HepG2 (cell line): Measurements from ENCODE around the gene TNN. TPM values are rescaled to one million over a fixed set of nuclear protein-coding genes. Genes with fewer than 3 reads are reported as not detected.

Experiments used
- ATAC-seq: fragments of 200-7000 bp; cut with Tn5 transposase; 3 replicates; pipeline ENCODE4 v1.9.1; 2020; ENCODE audit warnings: mild to moderate bottlenecking, moderate library complexity
- BruUV-seq: library from RNA; stranded (reverse); fragments of 400-500 nt; replicated peaks from 2 replicates; lab custom pipeline; 2021; lab: Mats Ljungman, UMichigan
- CTCF ChIA-PET: fragments of 300-600 bp; formaldehyde crosslinking; extraction: SDS; loops from one replicate; lab custom pipeline; 2021; ENCODE audit warnings: low total read pairs, inconsistent platforms, low intra/inter-chr PET ratio; lab: Yijun Ruan, JAX
- POLR2A ChIA-PET: fragments of 350-600 bp; sonication (Branson Sonifier 250); formaldehyde crosslinking; loops from one replicate; lab custom pipeline; 2020; ENCODE audit warnings: antibody characterized with exemption, inconsistent platforms; lab: Yijun Ruan, JAX
- DNase-seq: peaks from one replicate; pipeline ENCODE4 v3.0.0-alpha.2; 2015; ENCODE audit warnings: low spot score
- FAIRE-seq: peaks from 3 replicates; lab custom pipeline; 2011; peaks lifted over from hg19 to GRCh38; lab: Jason Lieb, UNC
- H2AFZ ChIP-seq: one replicate; pipeline ENCODE4 v1.6.1; 2011; ENCODE audit warnings: low read length, inconsistent platforms
- H3K27ac ChIP-seq: fragments of 300-600 bp; 3 replicates; pipeline ENCODE4 v1.8.0; 2011; ENCODE audit warnings: mixed run types, mild to moderate bottlenecking, mixed read lengths, low read length, inconsistent platforms; ENCODE audit not compliant: insufficient read depth; ENCODE audit errors: extremely low read length
- H3K27me3 ChIP-seq, 2 experiments: fragments of 200-600 bp in 1 of 2; 2 replicates in 1 of 2; 3 replicates in 1 of 2; pipeline versions ENCODE4 v1.6.0 to v1.8.0; 2011; ENCODE audit warnings: low read length in 2 of 2, mild to moderate bottlenecking in 2 of 2, moderate library complexity in 2 of 2, inconsistent platforms in 1 of 2; ENCODE audit not compliant: insufficient read depth in 2 of 2, control insufficient read depth in 1 of 2
- H3K36me3 ChIP-seq, 2 experiments: fragments of 200-600 bp in 1 of 2; replicated peaks in 1 of 2; 2 replicates in 1 of 2; 3 replicates in 1 of 2; pipeline versions ENCODE4 v1.5.1 to v1.8.0; 2011; ENCODE audit warnings: low read length in 2 of 2, inconsistent platforms in 1 of 2; ENCODE audit not compliant: insufficient read depth in 2 of 2, control insufficient read depth in 1 of 2
- H3K4me1 ChIP-seq: 2 replicates; pipeline ENCODE4 v1.5.1; 2012; ENCODE audit warnings: low read length, inconsistent platforms; ENCODE audit not compliant: insufficient read depth
- H3K4me2 ChIP-seq: 2 replicates; pipeline ENCODE4 v1.6.0; 2011; ENCODE audit warnings: low read depth, low read length, inconsistent platforms
- H3K4me3 ChIP-seq, 3 experiments: fragments of 200-600 bp in 1 of 3; sonication (generic), shearing (Covaris generic) in 1 of 3; replicated peaks in 1 of 3; 2 replicates each; pipeline ENCODE4 v1.5.1; 2011 to 2016; ENCODE audit warnings: low read length in 3 of 3, inconsistent platforms in 2 of 3, low read depth in 2 of 3, mild to moderate bottlenecking in 2 of 3, control low read depth in 1 of 3, mixed read lengths in 1 of 3; ENCODE audit not compliant: insufficient read depth in 1 of 3
- H3K79me2 ChIP-seq: one replicate; pipeline ENCODE4 v1.6.1; 2011; ENCODE audit warnings: low read length, inconsistent platforms; ENCODE audit not compliant: insufficient read depth
- H3K9ac ChIP-seq: 2 replicates; pipeline ENCODE4 v1.6.0; 2011; ENCODE audit warnings: mild to moderate bottlenecking, low read depth, low read length, inconsistent platforms; ENCODE audit not compliant: insufficient read depth
- H3K9me3 ChIP-seq: 2 replicates; pipeline ENCODE4 v1.5.1; 2012; ENCODE audit warnings: mild to moderate bottlenecking, low read length
- H4K20me1 ChIP-seq: 2 replicates; pipeline ENCODE4 v1.6.0; 2011; ENCODE audit warnings: inconsistent platforms, mild to moderate bottlenecking, low read length, moderate library complexity; ENCODE audit not compliant: insufficient read depth
- AHDC1 ChIP-seq: sonication (generic); formaldehyde crosslinking; IDR thresholded peaks from 2 replicates; pipeline ENCODE4 v1.5.1; 2020; ENCODE audit warnings: mild to moderate bottlenecking, missing genetic modification reagents, borderline replicate concordance
- HNF4G ChIP-seq, 2 experiments: sonication (generic) in 1 of 2; formaldehyde crosslinking in 1 of 2; IDR thresholded peaks; 2 replicates each; pipeline versions ENCODE4 v1.4.0 to v1.6.1; 2011 to 2020; ENCODE audit warnings: borderline replicate concordance in 2 of 2, low read depth in 2 of 2, mild to moderate bottlenecking in 2 of 2, low read length in 1 of 2, missing genetic modification reagents in 1 of 2, moderate library complexity in 1 of 2
- MAFK ChIP-seq, 2 experiments: IDR thresholded peaks in 1 of 2; conservative IDR thresholded peaks in 1 of 2; 2 replicates each; pipeline ENCODE4 v1.6.1; 2011; ENCODE audit warnings: improper control_type of control experiment in 2 of 2, low read length in 2 of 2
- SNAPC5 ChIP-seq: sonication (generic); formaldehyde crosslinking; IDR thresholded peaks from 2 replicates; pipeline ENCODE4 v1.8.1; 2023; ENCODE audit warnings: mild to moderate bottlenecking, missing genetic modification reagents, borderline replicate concordance
- ZBTB8A ChIP-seq: sonication (generic); formaldehyde crosslinking; IDR thresholded peaks from 2 replicates; pipeline ENCODE4 v1.4.0; 2020; ENCODE audit warnings: mild to moderate bottlenecking, low read depth, missing genetic modification reagents, borderline replicate concordance
- ZNF513 ChIP-seq: sonication (generic); formaldehyde crosslinking; conservative IDR thresholded peaks from 2 replicates; pipeline ENCODE4 v1.5.0; 2020; ENCODE audit warnings: missing genetic modification reagents
- ZSCAN20 ChIP-seq: sonication (generic); formaldehyde crosslinking; IDR thresholded peaks from 2 replicates; pipeline ENCODE4 v1.4.0; 2020; ENCODE audit warnings: missing genetic modification reagents, mild to moderate bottlenecking, borderline replicate concordance
- WGBS: methylation state at CpG from one replicate; pipeline ENCODE4 v1.1.6; 2017; ENCODE audit warnings: low lambda C conversion rate; 5-methylcytosine and 5-hydroxymethylcytosine counted together
- in situ Hi-C: cut with HindIII; loops from 2 replicates; pipeline ENCODE4 v1.10.0; 2017; ENCODE audit warnings: low pct_unique_long_range_greater_than_20kb; ENCODE audit not compliant: extremely low pct_ligation_motif_present
- intact Hi-C: fragments of 100-400 bp; cut with micrococcal nuclease; formaldehyde crosslinking; loops from one replicate; pipeline ENCODE4 v1.10.0; 2022; ENCODE audit not compliant: unreplicated experiment
- polyA plus RNA-seq, 8 experiments: library from polyadenylated mRNA; depleted of rRNA in 3 of 8; stranded (reverse) in 7 of 8; unstranded in 1 of 8; fragments of >200 nt; fragmentation: Illumina TruSeq in 4 of 8; extraction: Trizol in 4 of 8; gene quantifications; 2 replicates each; pipeline versions ENCODE4 v1.2.1 to v1.2.3, GENCODE V29; 2011 to 2016; ENCODE audit warnings: low read depth in 4 of 8, missing spikeins in 1 of 8, mixed read lengths in 1 of 8; ENCODE audit not compliant: insufficient read depth in 1 of 8
- total RNA-seq, 5 experiments: library from RNA; depleted of rRNA; stranded (reverse); fragments of >200 nt; fragmentation: Illumina TruSeq; extraction: Trizol; gene quantifications; 2 replicates each; pipeline ENCODE4 v1.2.3, GENCODE V29; 2016; ENCODE audit warnings: low read depth in 1 of 5

Gene TNN
- total and polyA plus RNA-seq, 2 of the 13 experiments (the other 11 are each of a cell fraction or from before 2014, with no cell fraction given): not detected

GRCh38 chr1:175095069-175095468, 27.4 kb downstream of the TNN start:
- intact Hi-C loops (no loop called here), in situ Hi-C loops (no loop called here)
- no peak overlapping the region for H3K4me2 ChIP-seq
- no peaks in the 10 kb centered on the region for H3K27me3 ChIP-seq
- DNase-seq: no peak
- POLR2A ChIA-PET: no interaction called here
- H3K4me1 ChIP-seq: peaks cover 13% of the 10 kb centered on the region
- no peaks in the 10 kb centered on the region for H3K9me3 ChIP-seq
- TF ChIP-seq SNAPC5 (CRISPR knock-in tag) (no peak), MAFK (conservative IDR thresholded peaks at IDR 0.05 in 1 of 2, IDR thresholded peaks at IDR 0.05 in 1 of 2; ENCODE audit: low read length in 2 of 2) (peak; percentile 52 to 64)
- H3K79me2 ChIP-seq: no peaks in the 10 kb centered on the region
- WGBS: 67% methylated on average over 3 of the region's 3 CpGs
- no peak for ATAC-seq
- H3K9ac ChIP-seq: no peak overlapping the region
- H3K27ac ChIP-seq: no peak overlapping the region
- H2AFZ ChIP-seq: no peak overlapping the region
- no peaks in the 10 kb centered on the region for H4K20me1 ChIP-seq
- BruUV-seq: no TSS peak
- CTCF ChIA-PET: no interaction called here
- no peaks in the 10 kb centered on the region for H3K36me3 ChIP-seq
- no peak for FAIRE-seq
- no peak overlapping the region for H3K4me3 ChIP-seq

GRCh38 chr1:175095978-175096607, 28.5 kb downstream of the TNN start:
- H3K4me2 ChIP-seq: peak overlapping the region; percentile 5; the same call in 1 of the 2 replicates
- H4K20me1 ChIP-seq: no peaks in the 10 kb centered on the region
- H3K79me2 ChIP-seq: no peaks in the 10 kb centered on the region
- DNase-seq (peak; percentile 74), ATAC-seq (peak; percentile 97), FAIRE-seq (peak; percentile 18)
- in situ Hi-C loops (no loop called here), intact Hi-C loops (no loop called here)
- BruUV-seq: no TSS peak
- no peak overlapping the region for H2AFZ ChIP-seq
- no peak overlapping the region for H3K4me3 ChIP-seq
- H3K9ac ChIP-seq: no peak overlapping the region
- peaks cover 13% of the 10 kb centered on the region for H3K4me1 ChIP-seq
- POLR2A ChIA-PET: no interaction called here
- H3K27me3 ChIP-seq: no peaks in the 10 kb centered on the region
- H3K9me3 ChIP-seq: no peaks in the 10 kb centered on the region
- no peaks in the 10 kb centered on the region for H3K36me3 ChIP-seq
- WGBS: 4% methylated on average over 3 of the region's 3 CpGs
- no peak overlapping the region for H3K27ac ChIP-seq
- CTCF ChIA-PET: no interaction called here
- TF ChIP-seq ZBTB8A (CRISPR knock-in tag) (no peak), ZNF513 (CRISPR knock-in tag) (no peak), AHDC1 (CRISPR knock-in tag) (no peak), ZSCAN20 (CRISPR knock-in tag) (no peak), HNF4G (IDR thresholded peaks at IDR 0.05; ENCODE audit: borderline replicate concordance, low read depth, low read length) (peak; percentile 43), HNF4G (CRISPR knock-in tag; IDR thresholded peaks at IDR 0.05; ENCODE audit: borderline replicate concordance, low read depth) (peak; percentile 24; the same call in 1 of the 2 replicates)
